Astrocyte (in vitro differentiated cells and primary cell): Measurements from ENCODE around the gene GPR21. TPM values are rescaled to one million over a fixed set of nuclear protein-coding genes. Genes with fewer than 3 reads are reported as not detected.

Source experiments
- DNase-seq: peaks from one replicate; pipeline ENCODE4 v3.0.0-alpha.2; 2010; ENCODE audit warnings: low read depth
- FAIRE-seq: peaks from 2 replicates; lab custom pipeline; 2011; peaks lifted over from hg19 to GRCh38; lab: Jason Lieb, UNC
- H2AFZ ChIP-seq: 2 replicates; pipeline ENCODE4 v1.6.0; 2012; ENCODE audit warnings: low read depth, low read length, inconsistent platforms
- H3K27ac ChIP-seq: 2 replicates; pipeline ENCODE4 v1.5.1; 2011; ENCODE audit warnings: low read depth, low read length, inconsistent platforms
- H3K27me3 ChIP-seq: 2 replicates; pipeline ENCODE4 v1.6.0; 2011; ENCODE audit warnings: low read length, inconsistent platforms; ENCODE audit not compliant: insufficient read depth
- H3K36me3 ChIP-seq: 2 replicates; pipeline ENCODE4 v1.5.1; 2011; ENCODE audit warnings: low read length, inconsistent platforms; ENCODE audit not compliant: insufficient read depth
- H3K4me1 ChIP-seq: 2 replicates; pipeline ENCODE4 v1.5.1; 2011; ENCODE audit warnings: low read length, inconsistent platforms; ENCODE audit not compliant: insufficient read depth
- H3K4me2 ChIP-seq: 2 replicates; pipeline ENCODE4 v1.6.0; 2012; ENCODE audit warnings: low read length, inconsistent platforms
- H3K4me3 ChIP-seq: 2 replicates; pipeline ENCODE4 v1.5.1; 2011; ENCODE audit warnings: low read depth, mild to moderate bottlenecking, low read length, inconsistent platforms; ENCODE audit not compliant: insufficient read depth
- H3K79me2 ChIP-seq: 2 replicates; pipeline ENCODE4 v1.6.0; 2012; ENCODE audit warnings: mild to moderate bottlenecking, low read length, inconsistent platforms; ENCODE audit not compliant: insufficient read depth
- H3K9ac ChIP-seq: 2 replicates; pipeline ENCODE4 v1.6.0; 2012; ENCODE audit warnings: mild to moderate bottlenecking, low read length, inconsistent platforms
- H3K9me3 ChIP-seq: 2 replicates; pipeline ENCODE4 v1.5.1; 2012; ENCODE audit warnings: low read depth, mild to moderate bottlenecking, low read length, inconsistent platforms; ENCODE audit not compliant: insufficient read depth
- H4K20me1 ChIP-seq: 2 replicates; pipeline ENCODE4 v1.6.0; 2012; ENCODE audit warnings: low read length, inconsistent platforms; ENCODE audit not compliant: insufficient read depth
- H3K27ac Mint-ChIP-seq: one replicate; pipeline ENCODE4 v1.8.0; 2021; ENCODE audit warnings: mild to moderate bottlenecking, mixed read lengths; ENCODE audit not compliant: unreplicated experiment
- H3K27me3 Mint-ChIP-seq: one replicate; pipeline ENCODE4 v1.8.0; 2021; ENCODE audit warnings: low read depth, mixed read lengths; ENCODE audit not compliant: unreplicated experiment
- H3K36me3 Mint-ChIP-seq: one replicate; pipeline ENCODE4 v1.8.0; 2021; ENCODE audit warnings: low read depth, mixed read lengths; ENCODE audit not compliant: unreplicated experiment
- H3K4me1 Mint-ChIP-seq: one replicate; pipeline ENCODE4 v1.8.0; 2021; ENCODE audit warnings: low read depth, mixed read lengths; ENCODE audit not compliant: unreplicated experiment
- H3K4me3 Mint-ChIP-seq: one replicate; pipeline ENCODE4 v1.8.0; 2021; ENCODE audit warnings: mild to moderate bottlenecking, moderate library complexity, mixed read lengths; ENCODE audit not compliant: unreplicated experiment
- H3K9me3 Mint-ChIP-seq: one replicate; pipeline ENCODE4 v1.8.0; 2021; ENCODE audit warnings: mild to moderate bottlenecking, mixed read lengths; ENCODE audit not compliant: unreplicated experiment
- EZH2 ChIP-seq: IDR thresholded peaks from 2 replicates; pipeline ENCODE4 v1.6.1; 2012; ENCODE audit warnings: mild to moderate bottlenecking, low read length, inconsistent platforms; ENCODE audit not compliant: insufficient read depth
- total RNA-seq: library from RNA; stranded (reverse); gene quantifications from 2 replicates; pipeline ENCODE4 v1.2.1, GENCODE V29; 2021
- TF ChIP-seq, protein P1 (sequence below): IDR thresholded peaks from 2 replicates; pipeline ENCODE4 v1.5.1; 2011; ENCODE audit warnings: low read depth, mild to moderate bottlenecking, inconsistent platforms, low read length, moderate library complexity; ENCODE audit not compliant: insufficient read depth

The GPR21 gene
- total RNA-seq, 1 donor from 2014 or later, result 1.6 TPM

DNA sequence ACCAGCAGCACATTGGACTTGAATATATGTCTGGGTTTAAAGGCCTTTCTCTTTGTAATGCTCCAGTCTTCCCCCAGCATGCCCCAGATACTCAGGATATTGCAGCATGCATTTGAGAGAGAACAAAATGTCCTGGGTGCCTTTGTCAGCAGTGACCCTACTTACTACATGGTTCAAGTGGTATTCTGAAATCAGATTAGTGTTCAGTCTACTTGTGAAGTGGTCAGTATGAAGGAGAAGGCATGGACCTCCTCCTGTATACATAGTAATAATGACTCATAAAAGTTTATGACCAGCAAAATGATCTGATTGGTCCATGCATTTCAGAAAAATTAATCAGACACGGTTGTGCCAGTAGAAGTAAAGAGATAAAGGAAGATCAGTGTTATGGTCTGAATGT, 25.4 kb downstream of the GPR21 start:
- H2AFZ ChIP-seq, result no peak overlapping the region
- peak; percentile 24 for DNase-seq
- H3K27ac Mint-ChIP-seq, result no peak overlapping the region
- no peak for FAIRE-seq
- no peaks in the 10 kb centered on the region for H3K9me3 ChIP-seq
- H3K4me2 ChIP-seq, result no peak overlapping the region
- peaks cover 6% of the 10 kb centered on the region for H3K4me1 Mint-ChIP-seq
- no peaks in the 10 kb centered on the region for H3K79me2 ChIP-seq
- H3K9me3 Mint-ChIP-seq, result no peaks in the 10 kb centered on the region
- H3K4me3 Mint-ChIP-seq, result no peak overlapping the region
- H3K27me3 Mint-ChIP-seq, result no peaks in the 10 kb centered on the region
- H4K20me1 ChIP-seq, result no peaks in the 10 kb centered on the region
- no peak for TF ChIP-seq EZH2
- TF ChIP-seq, protein P1, sequence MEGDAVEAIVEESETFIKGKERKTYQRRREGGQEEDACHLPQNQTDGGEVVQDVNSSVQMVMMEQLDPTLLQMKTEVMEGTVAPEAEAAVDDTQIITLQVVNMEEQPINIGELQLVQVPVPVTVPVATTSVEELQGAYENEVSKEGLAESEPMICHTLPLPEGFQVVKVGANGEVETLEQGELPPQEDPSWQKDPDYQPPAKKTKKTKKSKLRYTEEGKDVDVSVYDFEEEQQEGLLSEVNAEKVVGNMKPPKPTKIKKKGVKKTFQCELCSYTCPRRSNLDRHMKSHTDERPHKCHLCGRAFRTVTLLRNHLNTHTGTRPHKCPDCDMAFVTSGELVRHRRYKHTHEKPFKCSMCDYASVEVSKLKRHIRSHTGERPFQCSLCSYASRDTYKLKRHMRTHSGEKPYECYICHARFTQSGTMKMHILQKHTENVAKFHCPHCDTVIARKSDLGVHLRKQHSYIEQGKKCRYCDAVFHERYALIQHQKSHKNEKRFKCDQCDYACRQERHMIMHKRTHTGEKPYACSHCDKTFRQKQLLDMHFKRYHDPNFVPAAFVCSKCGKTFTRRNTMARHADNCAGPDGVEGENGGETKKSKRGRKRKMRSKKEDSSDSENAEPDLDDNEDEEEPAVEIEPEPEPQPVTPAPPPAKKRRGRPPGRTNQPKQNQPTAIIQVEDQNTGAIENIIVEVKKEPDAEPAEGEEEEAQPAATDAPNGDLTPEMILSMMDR, result no peak
- H3K4me1 ChIP-seq, result peaks cover 4% of the 10 kb centered on the region
- no peaks in the 10 kb centered on the region for H3K36me3 ChIP-seq
- H3K36me3 Mint-ChIP-seq, result no peaks in the 10 kb centered on the region
- H3K4me3 ChIP-seq, result no peak overlapping the region
- H3K27ac ChIP-seq, result no peak overlapping the region
- no peaks in the 10 kb centered on the region for H3K27me3 ChIP-seq
- no peak overlapping the region for H3K9ac ChIP-seq

DNA sequence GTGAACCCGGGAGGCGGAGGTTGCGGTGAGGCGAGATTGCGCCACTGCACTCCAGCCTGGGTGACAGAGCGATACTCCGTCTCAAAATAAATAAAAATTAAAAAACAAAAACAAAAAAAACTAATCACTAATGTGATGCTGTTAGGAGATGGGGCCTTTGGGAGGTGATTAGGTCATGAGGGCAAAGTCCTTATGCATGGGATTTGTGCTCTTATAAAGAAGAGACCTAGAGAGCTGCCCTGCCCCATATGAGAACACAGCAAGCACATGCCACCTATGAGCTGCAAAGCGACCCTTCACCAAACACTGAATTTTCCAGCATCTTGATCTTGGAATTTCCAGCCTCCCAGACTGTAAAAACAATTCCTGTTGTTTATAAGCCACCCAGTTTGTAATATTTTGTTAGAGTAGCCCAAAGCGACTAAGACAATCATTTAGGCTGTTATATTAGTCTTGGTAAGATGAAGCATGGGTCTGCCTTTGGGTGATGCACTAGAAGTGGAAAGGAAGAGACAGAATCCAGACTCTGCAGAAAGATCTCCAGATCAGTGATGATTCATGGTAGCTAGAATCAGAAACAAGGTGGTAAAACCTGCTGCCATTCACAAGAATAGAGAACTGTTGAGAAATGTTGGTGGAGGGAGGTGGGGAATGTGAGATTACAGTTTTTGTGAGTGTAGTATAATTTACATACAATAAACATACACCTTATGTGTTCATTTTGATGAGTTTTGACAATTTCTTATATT, 26.2 kb downstream of the GPR21 start:
- Histone ChIP-seq H3K9ac (no peak overlapping the region), H3K79me2 (no peaks in the 10 kb centered on the region), H3K4me2 (no peak overlapping the region), H3K4me1 (peaks cover 4% of the 10 kb centered on the region), H3K4me3 (no peak overlapping the region), H4K20me1 (no peaks in the 10 kb centered on the region), H3K9me3 (no peaks in the 10 kb centered on the region), H3K27me3 (no peaks in the 10 kb centered on the region), H2AFZ (no peak overlapping the region), H3K27ac (no peak overlapping the region), H3K36me3 (no peaks in the 10 kb centered on the region)
- no peaks in the 10 kb centered on the region for H3K9me3 Mint-ChIP-seq
- no peak for FAIRE-seq
- H3K27ac Mint-ChIP-seq, result no peak overlapping the region
- no peak overlapping the region for H3K4me3 Mint-ChIP-seq
- TF ChIP-seq, protein P1, result no peak
- TF ChIP-seq EZH2, result no peak
- no peaks in the 10 kb centered on the region for H3K27me3 Mint-ChIP-seq
- DNase-seq, result no peak
- no peaks in the 10 kb centered on the region for H3K36me3 Mint-ChIP-seq
- peaks cover 10% of the 10 kb centered on the region for H3K4me1 Mint-ChIP-seq

- H3K27ac Mint-ChIP-seq, result no peak overlapping the region
- Histone ChIP-seq H3K9ac (no peak overlapping the region), H3K9me3 (no peaks in the 10 kb centered on the region), H2AFZ (no peak overlapping the region), H4K20me1 (no peaks in the 10 kb centered on the region), H3K27ac (no peak overlapping the region), H3K4me2 (no peak overlapping the region), H3K79me2 (no peaks in the 10 kb centered on the region), H3K27me3 (no peaks in the 10 kb centered on the region), H3K4me3 (no peak overlapping the region), H3K4me1 (peaks cover 13% of the 10 kb centered on the region), H3K36me3 (peaks cover 5% of the 10 kb centered on the region)
- H3K9me3 Mint-ChIP-seq, result no peaks in the 10 kb centered on the region
- no peak for TF ChIP-seq EZH2
- TF ChIP-seq, protein P1, result no peak
- no peak overlapping the region for H3K4me3 Mint-ChIP-seq
- FAIRE-seq, result no peak
- no peak for DNase-seq
- H3K36me3 Mint-ChIP-seq, result no peaks in the 10 kb centered on the region
- H3K4me1 Mint-ChIP-seq, result peaks cover 23% of the 10 kb centered on the region
- H3K27me3 Mint-ChIP-seq, result no peaks in the 10 kb centered on the region
These were observed 27.7 kb downstream of the GPR21 start for GRCh38 chr9:123061216-123061615.
